Activated CD4-positive, CD25-positive, alpha-beta regulatory T cell treated with anti-CD3 and anti-CD28 coated beads, Interleukin-2, amount 50 U/mL, for 16 hours (primary cell): ENCODE results near the gene COA7.
"Not testable (repeated sequence)": the region's sequence is repeated elsewhere in the genome, so short reads cannot be mapped to it uniquely, and the experiment has no call there.

Experiments
- DNase-seq: peaks from one replicate; pipeline ENCODE4 v3.0.0-alpha.2; 2020; ENCODE audit warnings: low read depth, low spot score

COA7 gene

GRCh38 chr1:52697795-52698674 is at the start of gene COA7:
TSS of gene COA7 (minus strand) at chr1:52698347. CDS start at chr1:52698326, 21 bp downstream.
- DNase-seq, result peak; percentile 26

- DNase-seq, result no peak
Measured at GRCh38 chr1:52747450-52747849, 49.3 kb upstream of the COA7 start.

DNA sequence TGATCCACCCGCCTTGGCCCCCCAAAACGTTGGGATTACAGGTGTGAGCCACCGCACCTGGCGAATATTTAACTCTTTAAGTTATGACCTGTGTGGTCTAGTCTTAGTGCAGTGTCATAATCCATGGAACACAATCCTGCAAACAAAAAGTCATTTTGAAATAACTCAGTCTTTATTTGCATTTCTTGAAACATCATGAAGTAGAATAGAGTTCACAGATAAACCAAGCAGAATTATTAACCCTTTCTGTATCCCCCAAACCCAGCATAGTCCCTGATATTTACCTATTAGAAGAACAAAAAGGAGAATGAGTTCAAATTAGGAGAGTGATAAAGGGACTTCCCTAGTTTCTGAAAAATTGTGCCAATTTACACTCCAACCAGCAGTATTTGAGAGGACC is 48.0 kb upstream of the COA7 start:
- DNase-seq, result no peak

- no peak for DNase-seq
Measured at GRCh38 chr1:52741259-52741658, 43.1 kb upstream of the COA7 start.

- DNase-seq, result no peak
Measured at GRCh38 chr1:52739699-52740467, 41.7 kb upstream of the COA7 start.

DNA sequence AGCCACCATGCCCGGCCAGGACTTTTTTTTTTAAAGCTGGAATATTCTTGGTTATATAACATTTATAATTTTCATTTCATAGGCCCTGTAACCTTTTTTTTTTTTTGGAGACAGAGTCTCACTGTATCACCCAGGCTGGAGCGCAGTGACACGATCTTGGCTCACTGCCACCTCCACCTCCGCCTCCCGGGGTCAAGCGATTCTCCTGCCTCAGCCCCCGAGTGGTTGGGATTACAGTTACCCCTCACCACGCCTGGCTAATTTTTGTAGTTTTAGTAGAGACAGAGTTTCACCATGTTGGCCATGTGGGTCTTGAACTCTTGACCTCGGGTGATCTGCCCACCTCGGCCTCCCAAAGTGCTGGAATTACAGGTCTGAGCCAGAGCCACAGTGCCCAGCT is 40.7 kb upstream of the COA7 start:
- DNase-seq, result no peak

DNA sequence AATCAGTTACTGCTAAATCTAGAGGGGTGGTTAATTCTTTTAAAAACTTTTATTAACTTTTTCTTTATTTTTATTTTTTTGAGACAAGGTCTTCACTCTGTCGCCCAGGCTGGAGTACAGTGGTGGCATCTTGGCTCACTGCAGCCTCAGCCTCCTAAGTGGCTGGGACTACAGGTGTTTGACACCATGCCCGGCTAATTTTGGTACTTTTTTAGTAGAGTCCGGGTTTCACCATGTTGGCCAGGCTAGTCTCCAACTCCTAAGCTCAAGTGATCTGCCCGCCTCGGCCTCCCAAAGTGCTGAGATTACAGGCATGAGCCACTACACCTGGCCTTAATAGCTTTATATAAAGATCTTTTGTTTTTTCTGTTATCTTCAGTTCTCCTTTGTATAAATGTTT is 40.0 kb upstream of the COA7 start:
- no peak for DNase-seq

GRCh38 chr1:52735371-52735770 is 37.2 kb upstream of the COA7 start:
- DNase-seq, result not testable (repeated sequence)

- DNase-seq, result no peak
Measured at GRCh38 chr1:52733368-52733767, 35.2 kb upstream of the COA7 start.

- DNase-seq, result no peak
Measured at GRCh38 chr1:52727956-52728656, 30.0 kb upstream of the COA7 start.

GRCh38 chr1:52727114-52727586 is 29.0 kb upstream of the COA7 start:
- DNase-seq, result no peak

- peak; percentile 70 for DNase-seq
Measured at GRCh38 chr1:52726265-52727113, 28.3 kb upstream of the COA7 start, which contains the start of gene ZYG11B. TSS of gene ZYG11B (plus strand) at chr1:52726453. CDS start at chr1:52726654, 201 bp downstream.

GRCh38 chr1:52725903-52726264 is 27.7 kb upstream of the COA7 start:
- DNase-seq, result no peak

DNA sequence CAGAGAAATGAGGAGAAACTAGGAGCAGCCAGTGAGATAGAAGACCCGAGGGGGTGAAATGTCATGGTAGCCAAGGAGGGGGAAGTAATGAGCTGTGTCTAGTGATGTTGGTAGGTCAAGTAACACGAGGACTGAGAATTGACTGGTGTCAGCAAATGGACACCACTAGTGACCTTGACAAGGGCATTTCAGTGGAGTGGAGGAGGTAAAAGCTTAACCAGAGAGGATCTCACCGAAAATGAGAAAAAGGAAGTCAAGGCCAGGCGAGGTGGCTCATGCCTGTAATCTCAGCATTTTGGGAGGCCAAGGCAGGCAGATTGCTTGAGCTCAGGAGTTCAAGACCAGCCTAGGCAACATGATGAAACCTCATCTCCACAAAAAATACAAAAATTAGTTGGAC is 25.1 kb upstream of the COA7 start:
- DNase-seq, result no peak

DNA sequence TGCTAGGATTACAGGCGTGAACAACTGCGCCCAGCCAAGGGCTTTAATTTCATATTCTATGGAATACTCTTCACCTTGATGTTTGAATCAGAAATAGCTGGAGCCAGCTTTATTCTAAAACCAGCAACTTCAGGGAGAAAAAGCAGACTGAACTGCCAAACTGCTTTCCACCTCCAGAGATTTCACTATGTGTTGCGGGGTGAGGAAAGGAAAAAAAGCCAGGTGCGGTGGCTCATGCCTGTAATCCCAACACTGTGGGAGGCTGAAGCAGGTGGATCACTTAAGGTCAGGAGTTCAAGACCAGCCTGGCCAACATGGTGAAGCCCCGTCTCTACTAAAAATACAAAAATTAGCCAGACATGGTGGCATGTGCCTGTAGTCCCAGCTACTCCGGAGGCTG is 17.1 kb upstream of the COA7 start:
- not testable (repeated sequence) for DNase-seq

GRCh38 chr1:52713590-52713989 is 15.4 kb upstream of the COA7 start:
- DNase-seq, result no peak

GRCh38 chr1:52709016-52709415 is 10.9 kb upstream of the COA7 start:
- no peak for DNase-seq

GRCh38 chr1:52707927-52708655 is 9.9 kb upstream of the COA7 start:
- no peak for DNase-seq

DNA sequence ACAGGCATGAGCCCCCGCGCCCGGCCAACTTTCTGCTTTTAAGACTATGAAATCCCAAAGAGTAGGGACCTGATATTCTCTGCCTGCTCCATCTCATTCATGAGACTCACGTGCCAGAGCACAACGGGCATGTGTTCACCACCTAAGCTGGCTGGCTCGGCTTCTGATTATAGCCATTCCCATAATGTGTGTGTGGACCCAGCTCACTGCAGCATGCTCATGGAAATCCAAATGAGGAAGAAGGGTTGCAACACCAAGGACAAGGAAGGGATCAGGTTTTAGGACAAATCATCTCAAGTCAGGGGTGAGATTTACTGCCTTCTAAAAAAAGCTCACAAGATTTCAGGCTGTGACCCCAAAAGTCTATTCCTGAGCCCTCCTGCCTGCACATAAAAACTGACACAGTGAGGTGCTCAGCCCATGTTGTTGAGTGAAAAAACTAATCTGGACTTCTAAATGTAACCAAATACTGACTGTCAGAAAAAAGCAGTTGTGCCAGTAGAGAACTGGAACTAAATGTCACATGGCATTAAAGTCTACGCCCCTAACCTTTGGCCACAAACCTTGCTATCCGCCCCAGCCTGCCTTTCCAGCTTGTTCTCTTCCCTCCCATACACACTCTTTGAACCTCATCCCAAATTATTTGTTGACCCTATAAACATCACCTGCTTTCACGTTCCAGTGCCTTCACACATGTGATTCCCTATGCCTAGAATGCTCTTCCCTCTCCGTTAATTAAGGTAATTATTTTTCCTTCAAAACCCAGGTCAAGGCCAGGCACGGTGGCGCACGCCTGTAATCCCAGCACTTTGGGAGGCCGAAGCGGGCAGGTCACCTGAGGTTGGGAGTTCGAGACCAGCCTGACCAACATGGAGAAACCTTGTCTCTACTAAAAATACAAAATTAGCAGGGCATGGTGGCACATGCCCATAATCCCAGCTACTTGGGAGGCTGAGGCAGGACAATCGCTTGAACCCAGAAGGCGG is 9.1 kb upstream of the COA7 start:
- no peak for DNase-seq
